Measurements from ENCODE around the gene AK3.

Gene AK3

DNA sequence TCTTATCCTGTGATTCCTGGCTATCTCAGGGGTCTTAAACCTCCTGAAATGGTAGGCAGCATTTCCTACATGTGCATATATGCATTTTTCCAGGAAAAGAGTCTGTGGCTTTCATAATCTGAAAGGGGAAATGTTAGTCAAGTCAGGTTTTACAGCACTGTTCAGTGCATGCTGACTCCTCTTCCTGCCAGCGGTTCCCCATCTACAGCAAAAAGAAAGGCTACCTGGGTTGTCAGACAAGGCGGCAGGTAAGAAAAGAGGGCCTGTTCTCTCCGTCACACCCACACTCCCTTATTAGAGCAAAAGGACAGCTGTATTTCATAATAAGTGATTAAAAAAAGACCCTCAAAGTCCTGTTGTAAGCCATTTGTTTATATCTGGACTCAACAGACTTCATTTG is 70.4 kb downstream of the AK3 start:
- no peaks in the 10 kb centered on the region for H3K79me2 ChIP-seq (ENCODE audit: low read length)
- TF ChIP-seq, protein P1, sequence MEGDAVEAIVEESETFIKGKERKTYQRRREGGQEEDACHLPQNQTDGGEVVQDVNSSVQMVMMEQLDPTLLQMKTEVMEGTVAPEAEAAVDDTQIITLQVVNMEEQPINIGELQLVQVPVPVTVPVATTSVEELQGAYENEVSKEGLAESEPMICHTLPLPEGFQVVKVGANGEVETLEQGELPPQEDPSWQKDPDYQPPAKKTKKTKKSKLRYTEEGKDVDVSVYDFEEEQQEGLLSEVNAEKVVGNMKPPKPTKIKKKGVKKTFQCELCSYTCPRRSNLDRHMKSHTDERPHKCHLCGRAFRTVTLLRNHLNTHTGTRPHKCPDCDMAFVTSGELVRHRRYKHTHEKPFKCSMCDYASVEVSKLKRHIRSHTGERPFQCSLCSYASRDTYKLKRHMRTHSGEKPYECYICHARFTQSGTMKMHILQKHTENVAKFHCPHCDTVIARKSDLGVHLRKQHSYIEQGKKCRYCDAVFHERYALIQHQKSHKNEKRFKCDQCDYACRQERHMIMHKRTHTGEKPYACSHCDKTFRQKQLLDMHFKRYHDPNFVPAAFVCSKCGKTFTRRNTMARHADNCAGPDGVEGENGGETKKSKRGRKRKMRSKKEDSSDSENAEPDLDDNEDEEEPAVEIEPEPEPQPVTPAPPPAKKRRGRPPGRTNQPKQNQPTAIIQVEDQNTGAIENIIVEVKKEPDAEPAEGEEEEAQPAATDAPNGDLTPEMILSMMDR (IDR thresholded peaks at IDR 0.05; ENCODE audit: low read depth, low read length): no peak
- TF ChIP-seq EZH2phosphoT487 (IDR thresholded peaks at IDR 0.05; ENCODE audit: low read depth): no peak
- no peak overlapping the region for H3K9ac ChIP-seq (ENCODE audit: low read length)
- no peak overlapping the region for H2AFZ ChIP-seq (ENCODE audit: low read depth, low read length)
- no peak overlapping the region for H3K4me3 ChIP-seq (ENCODE audit: low read length)
- H3K4me1 ChIP-seq (ENCODE audit: low read length): no peaks in the 10 kb centered on the region
- no peaks in the 10 kb centered on the region for H4K20me1 ChIP-seq (ENCODE audit: insufficient read depth, low read length)
- no peak overlapping the region for H3K4me2 ChIP-seq (ENCODE audit: low read length)
- no peaks in the 10 kb centered on the region for H3K9me3 ChIP-seq (ENCODE audit: insufficient read depth, low read length)
- no peaks in the 10 kb centered on the region for H3K27me3 ChIP-seq (ENCODE audit: low read depth, low read length)
- H3K27ac ChIP-seq (ENCODE audit: low read length): no peak overlapping the region
- no peaks in the 10 kb centered on the region for H3K36me3 ChIP-seq (replicated peaks; ENCODE audit: low read depth, low read length)

DNA sequence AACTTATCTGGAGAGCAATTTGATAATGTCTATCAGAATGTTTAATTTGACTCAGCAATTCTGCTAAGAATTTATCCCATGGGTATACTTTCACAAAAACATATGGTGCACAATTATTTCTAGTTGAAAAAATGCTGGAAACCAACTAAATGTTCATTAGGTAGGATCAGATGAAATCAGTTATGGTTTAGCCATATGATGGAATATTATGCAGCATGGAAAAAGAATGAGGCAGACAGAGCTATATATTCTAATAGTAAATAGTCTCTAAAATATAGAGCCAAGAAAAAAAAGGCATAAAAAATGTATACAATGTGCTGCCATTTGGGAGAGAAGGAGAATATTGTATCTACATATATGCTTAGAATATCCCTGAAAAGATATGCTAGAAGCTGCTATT is 71.1 kb downstream of the AK3 start:
- TF ChIP-seq, protein P1 (IDR thresholded peaks at IDR 0.05; ENCODE audit: low read depth, low read length): no peak
- TF ChIP-seq EZH2phosphoT487 (IDR thresholded peaks at IDR 0.05; ENCODE audit: low read depth): no peak
- no peaks in the 10 kb centered on the region for H3K27me3 ChIP-seq (ENCODE audit: low read depth, low read length)
- H3K36me3 ChIP-seq (replicated peaks; ENCODE audit: low read depth, low read length): no peaks in the 10 kb centered on the region
- no peak overlapping the region for H2AFZ ChIP-seq (ENCODE audit: low read depth, low read length)
- H3K27ac ChIP-seq (ENCODE audit: low read length): no peak overlapping the region
- H3K4me2 ChIP-seq (ENCODE audit: low read length): no peak overlapping the region
- no peaks in the 10 kb centered on the region for H3K79me2 ChIP-seq (ENCODE audit: low read length)
- no peak overlapping the region for H3K4me3 ChIP-seq (ENCODE audit: low read length)
- no peak overlapping the region for H3K9ac ChIP-seq (ENCODE audit: low read length)
- no peaks in the 10 kb centered on the region for H3K4me1 ChIP-seq (ENCODE audit: low read length)
- H4K20me1 ChIP-seq (ENCODE audit: insufficient read depth, low read length): no peaks in the 10 kb centered on the region
- H3K9me3 ChIP-seq (ENCODE audit: insufficient read depth, low read length): no peaks in the 10 kb centered on the region

DNA sequence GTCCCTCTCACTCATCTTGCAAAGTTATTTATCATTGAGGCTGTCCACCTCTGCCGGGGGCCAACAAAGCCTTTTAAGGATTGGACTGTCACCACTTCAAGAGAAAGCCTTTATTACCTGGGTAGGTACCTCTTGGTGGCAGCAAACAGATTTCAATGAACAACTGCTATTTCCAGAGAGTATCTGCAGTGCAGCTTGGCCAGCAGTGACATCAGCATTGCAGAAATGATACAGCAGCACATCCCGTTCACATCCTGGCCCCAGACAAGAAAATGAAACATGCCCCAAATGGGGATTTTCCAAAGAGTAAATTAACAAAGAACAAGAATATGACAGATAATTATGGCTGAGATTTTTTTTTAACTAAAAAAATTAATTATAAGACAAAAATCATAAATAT is 72.4 kb downstream of the AK3 start:
- H3K27me3 ChIP-seq (ENCODE audit: low read depth, low read length): no peaks in the 10 kb centered on the region
- no peaks in the 10 kb centered on the region for H3K9me3 ChIP-seq (ENCODE audit: insufficient read depth, low read length)
- no peaks in the 10 kb centered on the region for H4K20me1 ChIP-seq (ENCODE audit: insufficient read depth, low read length)
- H2AFZ ChIP-seq (ENCODE audit: low read depth, low read length): no peak overlapping the region
- H3K27ac ChIP-seq (ENCODE audit: low read length): no peak overlapping the region
- H3K79me2 ChIP-seq (ENCODE audit: low read length): no peaks in the 10 kb centered on the region
- H3K4me2 ChIP-seq (ENCODE audit: low read length): no peak overlapping the region
- no peaks in the 10 kb centered on the region for H3K4me1 ChIP-seq (ENCODE audit: low read length)
- no peaks in the 10 kb centered on the region for H3K36me3 ChIP-seq (replicated peaks; ENCODE audit: low read depth, low read length)
- H3K4me3 ChIP-seq (ENCODE audit: low read length): no peak overlapping the region
- H3K9ac ChIP-seq (ENCODE audit: low read length): no peak overlapping the region
- TF ChIP-seq EZH2phosphoT487 (IDR thresholded peaks at IDR 0.05; ENCODE audit: low read depth): no peak
- TF ChIP-seq, protein P1 (IDR thresholded peaks at IDR 0.05; ENCODE audit: low read depth, low read length): no peak

DNA sequence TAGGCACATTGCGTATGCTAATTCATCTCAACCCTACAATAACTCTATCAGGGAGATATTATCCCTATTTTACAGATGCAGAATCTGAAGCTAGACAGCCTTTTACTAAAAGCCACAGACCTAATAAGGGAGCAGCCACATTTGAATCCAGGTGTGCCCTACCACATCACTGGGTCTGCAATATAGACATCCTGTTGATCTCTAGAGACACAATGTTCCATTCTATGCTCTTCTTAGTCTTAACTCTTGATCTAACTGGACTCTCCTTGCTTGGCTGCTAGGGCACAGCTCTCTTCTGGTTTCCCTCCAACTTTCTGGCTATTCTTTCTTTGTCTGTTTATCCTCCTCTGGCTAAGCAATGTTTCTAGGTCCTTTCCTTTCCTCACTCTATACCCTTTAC is 73.3 kb downstream of the AK3 start:
- peaks cover 8% of the 10 kb centered on the region for H3K4me1 ChIP-seq (ENCODE audit: low read length)
- TF ChIP-seq, protein P1 (IDR thresholded peaks at IDR 0.05; ENCODE audit: low read depth, low read length): no peak
- TF ChIP-seq EZH2phosphoT487 (IDR thresholded peaks at IDR 0.05; ENCODE audit: low read depth): no peak
- H3K9ac ChIP-seq (ENCODE audit: low read length): no peak overlapping the region
- H3K27me3 ChIP-seq (ENCODE audit: low read depth, low read length): no peaks in the 10 kb centered on the region
- H3K36me3 ChIP-seq (replicated peaks; ENCODE audit: low read depth, low read length): no peaks in the 10 kb centered on the region
- H2AFZ ChIP-seq (ENCODE audit: low read depth, low read length): no peak overlapping the region
- peaks cover 2% of the 10 kb centered on the region; the same call in 1 of the 2 replicates for H3K79me2 ChIP-seq (ENCODE audit: low read length)
- H4K20me1 ChIP-seq (ENCODE audit: insufficient read depth, low read length): no peaks in the 10 kb centered on the region
- H3K4me3 ChIP-seq (ENCODE audit: low read length): no peak overlapping the region
- no peak overlapping the region for H3K27ac ChIP-seq (ENCODE audit: low read length)
- no peak overlapping the region for H3K4me2 ChIP-seq (ENCODE audit: low read length)
- H3K9me3 ChIP-seq (ENCODE audit: insufficient read depth, low read length): no peaks in the 10 kb centered on the region
